Caco-2 (cell line): Measurements from ENCODE around the gene KIAA1671. TPM values are rescaled to one million over a fixed set of nuclear protein-coding genes. Genes with fewer than 3 reads are reported as not detected.
"Not testable (repeated sequence)": the region's sequence is repeated elsewhere in the genome, so short reads cannot be mapped to it uniquely, and the experiment has no call there.

Experiments used
- Bru-seq: library from RNA; stranded (reverse); fragments of 400-500 nt; gene quantifications from one replicate; lab custom pipeline; 2021; lab: Mats Ljungman, UMichigan
- BruChase-seq, 2 experiments: library from RNA; stranded (reverse); fragments of 400-500 nt; gene quantifications; one replicate each; lab custom pipeline; 2021; lab: Mats Ljungman, UMichigan
- BruUV-seq: library from RNA; stranded (reverse); fragments of 400-500 nt; replicated peaks from 2 replicates; lab custom pipeline; 2021; lab: Mats Ljungman, UMichigan
- CTCF ChIA-PET: fragments of 300-600 bp; sonication (Branson Sonifier 250); formaldehyde crosslinking; loops from one replicate; lab custom pipeline; 2022; ENCODE audit warnings: antibody characterized with exemption; lab: Charles Lee
- POLR2A ChIA-PET: fragments of 300-600 bp; sonication (Branson Sonifier 250); formaldehyde crosslinking; loops from one replicate; lab custom pipeline; 2022; ENCODE audit warnings: antibody characterized with exemption; lab: Charles Lee
- DNase-seq, 2 experiments: peaks; one replicate each; pipeline versions ENCODE4 v3.0.0 to v3.0.0-alpha.2; 2020 to 2022
- H3K27me3 ChIP-seq: replicated peaks from 2 replicates; pipeline ENCODE4 v1.6.0; 2011; ENCODE audit warnings: low read length; ENCODE audit not compliant: control insufficient read depth, insufficient read depth
- H3K36me3 ChIP-seq: 2 replicates; pipeline ENCODE4 v1.5.1; 2011; ENCODE audit warnings: low read length; ENCODE audit not compliant: control insufficient read depth, insufficient read depth
- H3K4me1 ChIP-seq: fragments of 250-450 bp; sonication (Bioruptor Pico); 2 replicates; pipeline ENCODE4 v1.5.1; 2020; ENCODE audit warnings: mild to moderate bottlenecking
- H3K4me3 ChIP-seq: 2 replicates; pipeline ENCODE4 v1.5.1; 2011; ENCODE audit warnings: low read depth, mild to moderate bottlenecking, control low read depth, low read length
- H3K9me3 ChIP-seq: fragments of 250-450 bp; sonication (Bioruptor Pico); 2 replicates; pipeline ENCODE4 v1.5.1; 2020; ENCODE audit warnings: mild to moderate bottlenecking, moderate library complexity
- H3K27ac Mint-ChIP-seq: one replicate; pipeline ENCODE4 v1.8.0; 2022; ENCODE audit warnings: mixed read lengths; ENCODE audit not compliant: unreplicated experiment
- H3K27me3 Mint-ChIP-seq: one replicate; pipeline ENCODE4 v1.8.0; 2022; ENCODE audit warnings: mixed read lengths; ENCODE audit not compliant: insufficient read depth, unreplicated experiment
- H3K36me3 Mint-ChIP-seq: one replicate; pipeline ENCODE4 v1.8.0; 2022; ENCODE audit warnings: mild to moderate bottlenecking, mixed read lengths; ENCODE audit not compliant: insufficient read depth, unreplicated experiment
- H3K4me1 Mint-ChIP-seq: one replicate; pipeline ENCODE4 v1.8.0; 2022; ENCODE audit warnings: low read depth, mixed read lengths; ENCODE audit not compliant: unreplicated experiment
- H3K4me3 Mint-ChIP-seq: one replicate; pipeline ENCODE4 v1.8.0; 2022; ENCODE audit warnings: mild to moderate bottlenecking, moderate library complexity, mixed read lengths; ENCODE audit not compliant: unreplicated experiment
- H3K9me3 Mint-ChIP-seq: one replicate; pipeline ENCODE4 v1.8.0; 2022; ENCODE audit warnings: mixed read lengths; ENCODE audit not compliant: unreplicated experiment
- CTCF ChIP-seq, 2 experiments: fragments of 200-600 bp in 1 of 2; IDR thresholded peaks; 1 replicate in 1 of 2; 2 replicates in 1 of 2; pipeline versions ENCODE4 v1.5.1 to v1.8.0; 2011 to 2022; ENCODE audit warnings: antibody characterized with exemption in 1 of 2, control low read depth in 1 of 2, inconsistent platforms in 1 of 2, low read depth in 1 of 2, low read length in 1 of 2, mild to moderate bottlenecking in 1 of 2, moderate library complexity in 1 of 2; ENCODE audit not compliant: insufficient read depth in 1 of 2, severe bottlenecking in 1 of 2, unreplicated experiment in 1 of 2
- intact Hi-C: fragments of 100-400 bp; cut with micrococcal nuclease; formaldehyde crosslinking; loops from one replicate; pipeline ENCODE4 v1.10.0; 2022; ENCODE audit not compliant: unreplicated experiment
- long read RNA-seq: library from polyadenylated mRNA; stranded (forward); transcript quantifications from one replicate; pipeline ENCODE4 v2.0.0, GENCODE V29; 2022
- total RNA-seq: library from RNA; stranded (reverse); gene quantifications from 2 replicates; pipeline ENCODE4 v1.2.3, GENCODE V29; 2022

Gene KIAA1671
- total RNA-seq = 28.6 and 34.7 TPM in 2 replicates
- Bru-seq, nascent RNA = percentile 68 among the genes with signal in this experiment
- percentile 71 among the genes with signal in this experiment for BruChase-seq, experiment 1, labeled RNA remaining after a 2-hour chase
- percentile 74 among the genes with signal in this experiment for BruChase-seq, experiment 2, labeled RNA remaining after a 6-hour chase
- long read RNA-seq, full-length matches to known transcripts = 2 of 7 reads
- long read RNA-seq, partial matches to known transcripts = 1 of 7 reads
- long read RNA-seq, other reads (novel, unspliced or antisense) = 4 of 7 reads

- intact Hi-C loops = loop anchor here (1.0 to 5.0 kb wide), 2 partner anchors 75 to 96 kb away; no protein-coding TSS in a partner anchor
- Mint-ChIP-seq H3K4me3 (peak within 1 kb of the TSS; percentile 99), H3K4me1 (peaks cover 8% of the 10 kb centered on the region), H3K9me3 (no peaks in the 10 kb centered on the region), H3K36me3 (peaks cover 26% of the 10 kb centered on the region), H3K27me3 (no peaks in the 10 kb centered on the region), H3K27ac (peak within 1 kb of the TSS; percentile 99)
- CTCF ChIA-PET = interaction anchor here (1.9 to 2.8 kb wide), 2 partner anchors 97 to 105 kb away, joined by 7 to 9 read pairs; no protein-coding TSS in a partner anchor
- POLR2A ChIA-PET = no interaction called here
- H3K27me3 ChIP-seq = no peaks in the 10 kb centered on the region
- DNase-seq = peak; percentile 93 to 97
- no peaks in the 10 kb centered on the region for H3K9me3 ChIP-seq
- no peaks in the 10 kb centered on the region for H3K36me3 ChIP-seq
- peak; percentile 84 to 86 for TF ChIP-seq CTCF (IDR thresholded peaks at IDR 0.05; ENCODE audit: insufficient read depth in 1 of 2, low read depth in 1 of 2, low read length in 1 of 2, severe bottlenecking in 1 of 2, unreplicated experiment in 1 of 2)
- peaks cover 16% of the 10 kb centered on the region for H3K4me1 ChIP-seq
- BruUV-seq = no TSS peak
- H3K4me3 ChIP-seq = peak within 1 kb of the TSS; percentile 96
These were observed at the start of gene KIAA1671 for GRCh38 chr22:24951942-24952836. KIAA1671 (plus strand) TSS chr22:24952716; CDS start chr22:25028000, 75,284 bp downstream.

- H3K36me3 Mint-ChIP-seq = peaks cover 15% of the 10 kb centered on the region
- H3K27me3 ChIP-seq = no peaks in the 10 kb centered on the region
- H3K9me3 Mint-ChIP-seq = peaks cover 24% of the 10 kb centered on the region
- no peak for TF ChIP-seq CTCF (IDR thresholded peaks at IDR 0.05; ENCODE audit: insufficient read depth in 1 of 2, low read depth in 1 of 2, low read length in 1 of 2, severe bottlenecking in 1 of 2, unreplicated experiment in 1 of 2)
- no TSS peak for BruUV-seq
- H3K4me1 Mint-ChIP-seq = no peaks in the 10 kb centered on the region
- no peaks in the 10 kb centered on the region; the same call in 1 of the 2 replicates for H3K36me3 ChIP-seq
- H3K4me3 ChIP-seq = no peak overlapping the region
- H3K4me3 Mint-ChIP-seq = no peak overlapping the region
- intact Hi-C loops = no loop called here
- no peak for DNase-seq
- ChIA-PET POLR2A (no interaction called here), CTCF (no interaction called here)
- no peaks in the 10 kb centered on the region for H3K4me1 ChIP-seq
- H3K27ac Mint-ChIP-seq = no peak overlapping the region
- H3K9me3 ChIP-seq = no peaks in the 10 kb centered on the region
- no peaks in the 10 kb centered on the region for H3K27me3 Mint-ChIP-seq
These were observed 46.6 kb upstream of the KIAA1671 start for GRCh38 chr22:24905909-24906308.

- H3K9me3 ChIP-seq, POLR2A ChIA-PET, BruUV-seq, H3K4me1 Mint-ChIP-seq, DNase-seq, H3K4me3 Mint-ChIP-seq, intact Hi-C loops, CTCF ChIA-PET, H3K27me3 ChIP-seq, H3K27me3 Mint-ChIP-seq, H3K36me3 ChIP-seq, H3K4me3 ChIP-seq, H3K4me1 ChIP-seq, H3K27ac Mint-ChIP-seq: not testable (repeated sequence)
- H3K36me3 Mint-ChIP-seq = peaks cover 15% of the 10 kb centered on the region
- peaks cover 24% of the 10 kb centered on the region for H3K9me3 Mint-ChIP-seq
These were observed 45.4 kb upstream of the KIAA1671 start for GRCh38 chr22:24907101-24907500.
